Suprapubic skin (tissue), 4 donors: ENCODE data around the gene PPP1R2C. TPM values are rescaled to one million over a fixed set of nuclear protein-coding genes. Genes with fewer than 3 reads are reported as not detected.

Experiments used
- DNase-seq, 2 donors: peaks; one replicate each; pipeline ENCODE4 v3.0.0-alpha.2; 2019; ENCODE audit warnings: low spot score in 2 of 2
- H3K27ac ChIP-seq: fragments of 200-600 bp; sonication (generic); one replicate; pipeline ENCODE4 v1.5.1; 2019
- H3K27me3 ChIP-seq: fragments of 200-600 bp; sonication (generic); one replicate; pipeline ENCODE4 v1.5.1; 2019
- H3K36me3 ChIP-seq: fragments of 200-600 bp; sonication (generic); one replicate; pipeline ENCODE4 v1.5.1; 2019
- H3K4me1 ChIP-seq: fragments of 200-600 bp; sonication (generic); one replicate; pipeline ENCODE4 v1.5.1; 2019
- H3K4me3 ChIP-seq: fragments of 200-600 bp; sonication (generic); one replicate; pipeline ENCODE4 v1.5.1; 2019; ENCODE audit warnings: mild to moderate bottlenecking
- H3K9me3 ChIP-seq: fragments of 200-600 bp; sonication (generic); one replicate; pipeline ENCODE4 v1.5.1; 2019
- CTCF ChIP-seq, 2 donors: fragments of 200-600 bp in 1 of 2; fragments of 450-650 bp in 1 of 2; sonication (generic) in 1 of 2; IDR thresholded peaks; one replicate each; pipeline ENCODE4 v1.5.1; 2016 to 2019; ENCODE audit warnings: antibody characterized with exemption in 2 of 2, mild to moderate bottlenecking in 1 of 2, moderate library complexity in 1 of 2
- EP300 ChIP-seq: sonication (generic); formaldehyde crosslinking; IDR thresholded peaks from one replicate; pipeline ENCODE4 v1.6.1; 2017; ENCODE audit warnings: antibody characterized with exemption
- POLR2A ChIP-seq, 2 donors: fragments of 450-650 bp; IDR thresholded peaks; one replicate each; pipeline ENCODE4 v1.6.1; 2017; ENCODE audit warnings: antibody characterized with exemption in 2 of 2, mild to moderate bottlenecking in 2 of 2, moderate library complexity in 2 of 2
- POLR2AphosphoS5 ChIP-seq, 3 donors: sonication (generic); formaldehyde crosslinking; IDR thresholded peaks; one replicate each; pipeline ENCODE4 v1.6.1; 2017; ENCODE audit warnings: antibody characterized with exemption in 3 of 3
- WGBS: methylation state at CpG from one replicate; pipeline ENCODE4 v1.1.5; 2018; 5-methylcytosine and 5-hydroxymethylcytosine counted together
- total RNA-seq, 4 donors: library from RNA; depleted of rRNA; stranded (reverse); fragments of >200 nt; gene quantifications; one replicate each; pipeline ENCODE4 v1.1.0, GENCODE V29; 2016

PPP1R2C gene
- total RNA-seq: not detected

GRCh38 chrX:42778096-42778495, at the start of gene PPP1R2C:
Gene PPP1R2C (minus strand): TSS chrX:42778163. CDS start chrX:42778079, 84 bp downstream.
- Histone ChIP-seq H3K27ac (no peak within 1 kb of the TSS), H3K36me3 (no peaks in the 10 kb centered on the region), H3K9me3 (no peaks in the 10 kb centered on the region), H3K4me1 (no peaks in the 10 kb centered on the region), H3K4me3 (no peak within 1 kb of the TSS), H3K27me3 (no peaks in the 10 kb centered on the region)
- no peak for DNase-seq
- TF ChIP-seq CTCF (IDR thresholded peaks at IDR 0.05) (no peak), EP300 (no peak), POLR2AphosphoS5 (IDR thresholded peaks at IDR 0.05) (no peak), POLR2A (IDR thresholded peaks at IDR 0.05) (no peak)
- 83% methylated on average over 33 of the region's 33 CpGs for WGBS

DNA sequence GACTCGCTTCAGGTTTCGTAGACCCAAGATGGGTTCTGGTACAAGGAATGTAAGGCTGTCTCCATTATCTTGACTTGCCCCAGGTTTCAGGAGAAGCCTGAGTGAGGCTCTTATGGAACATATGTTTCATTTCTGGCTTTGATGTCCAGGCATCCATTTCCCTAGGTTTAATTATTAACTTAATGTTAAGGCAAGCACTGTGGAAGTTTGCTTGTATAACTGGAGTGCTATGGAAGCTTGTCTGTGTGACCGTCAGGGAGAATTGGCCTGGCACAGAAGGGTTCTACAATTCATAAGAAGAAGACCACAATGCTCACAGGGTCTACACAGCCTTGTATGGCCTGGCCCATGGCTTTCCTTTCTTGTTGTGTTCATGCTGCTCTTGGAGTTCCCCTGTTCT, 47.2 kb upstream of the PPP1R2C start:
- H3K4me3 ChIP-seq: no peak overlapping the region
- no peaks in the 10 kb centered on the region for H3K4me1 ChIP-seq
- H3K27me3 ChIP-seq: no peaks in the 10 kb centered on the region
- WGBS: 95% methylated on average over 3 of the region's 3 CpGs
- no peak overlapping the region for H3K27ac ChIP-seq
- TF ChIP-seq POLR2A (IDR thresholded peaks at IDR 0.05) (no peak), CTCF (IDR thresholded peaks at IDR 0.05) (no peak), POLR2AphosphoS5 (IDR thresholded peaks at IDR 0.05) (no peak), EP300 (no peak)
- DNase-seq: no peak
- H3K9me3 ChIP-seq: no peaks in the 10 kb centered on the region
- H3K36me3 ChIP-seq: no peaks in the 10 kb centered on the region

DNA sequence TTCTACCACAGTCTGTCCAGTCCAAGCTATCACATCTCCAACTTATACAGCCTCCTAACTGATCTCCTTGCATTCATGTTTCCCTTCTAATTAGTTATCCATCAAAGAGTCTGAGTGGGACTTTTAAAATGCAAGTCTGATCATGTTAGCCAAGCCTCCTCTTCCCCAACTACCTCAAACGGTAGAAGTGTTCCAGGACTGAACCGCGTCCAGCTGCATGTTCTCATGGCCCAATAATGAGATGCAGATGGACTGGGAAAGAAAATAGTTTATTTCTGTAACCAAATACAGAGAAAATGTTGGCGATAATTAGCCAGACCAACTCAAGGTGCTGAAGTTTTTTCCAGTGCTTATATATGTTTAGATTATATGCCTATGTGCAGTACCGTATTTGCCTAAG, 46.6 kb upstream of the PPP1R2C start:
- no peak for DNase-seq
- Histone ChIP-seq H3K4me3 (no peak overlapping the region), H3K27me3 (no peaks in the 10 kb centered on the region), H3K4me1 (no peaks in the 10 kb centered on the region), H3K27ac (no peak overlapping the region), H3K9me3 (no peaks in the 10 kb centered on the region), H3K36me3 (no peaks in the 10 kb centered on the region)
- TF ChIP-seq POLR2A (IDR thresholded peaks at IDR 0.05): no peak
- TF ChIP-seq POLR2AphosphoS5 (IDR thresholded peaks at IDR 0.05): no peak
- 73% methylated on average over 5 of the region's 5 CpGs for WGBS

DNA sequence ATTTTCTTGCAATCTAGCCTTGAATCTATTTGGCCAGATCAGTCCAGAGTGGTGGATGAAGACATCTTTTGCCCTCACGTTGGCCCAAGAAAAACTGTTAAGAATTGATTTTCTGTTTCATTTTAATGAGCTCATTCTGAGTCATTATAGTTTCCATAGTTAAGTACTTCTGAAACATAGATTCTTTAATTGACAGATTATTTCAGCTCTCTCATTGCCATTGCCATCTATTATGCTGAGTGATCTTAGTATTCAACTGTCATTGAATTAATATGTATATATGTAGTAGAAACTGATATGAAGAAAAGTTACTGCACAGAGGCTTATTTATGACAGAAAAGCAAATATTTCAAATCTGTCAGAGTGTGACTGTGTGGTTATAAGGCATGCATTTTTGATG, 45.5 kb upstream of the PPP1R2C start:
- 54% methylated on average over 1 of the region's 1 CpG for WGBS
- DNase-seq: no peak
- TF ChIP-seq POLR2A (IDR thresholded peaks at IDR 0.05): no peak
- TF ChIP-seq CTCF (IDR thresholded peaks at IDR 0.05): no peak
- TF ChIP-seq POLR2AphosphoS5 (IDR thresholded peaks at IDR 0.05): no peak
- TF ChIP-seq EP300: no peak
- no peaks in the 10 kb centered on the region for H3K9me3 ChIP-seq
- H3K36me3 ChIP-seq: no peaks in the 10 kb centered on the region
- H3K27me3 ChIP-seq: no peaks in the 10 kb centered on the region
- H3K4me1 ChIP-seq: no peaks in the 10 kb centered on the region
- H3K27ac ChIP-seq: no peak overlapping the region
- no peak overlapping the region for H3K4me3 ChIP-seq

DNA sequence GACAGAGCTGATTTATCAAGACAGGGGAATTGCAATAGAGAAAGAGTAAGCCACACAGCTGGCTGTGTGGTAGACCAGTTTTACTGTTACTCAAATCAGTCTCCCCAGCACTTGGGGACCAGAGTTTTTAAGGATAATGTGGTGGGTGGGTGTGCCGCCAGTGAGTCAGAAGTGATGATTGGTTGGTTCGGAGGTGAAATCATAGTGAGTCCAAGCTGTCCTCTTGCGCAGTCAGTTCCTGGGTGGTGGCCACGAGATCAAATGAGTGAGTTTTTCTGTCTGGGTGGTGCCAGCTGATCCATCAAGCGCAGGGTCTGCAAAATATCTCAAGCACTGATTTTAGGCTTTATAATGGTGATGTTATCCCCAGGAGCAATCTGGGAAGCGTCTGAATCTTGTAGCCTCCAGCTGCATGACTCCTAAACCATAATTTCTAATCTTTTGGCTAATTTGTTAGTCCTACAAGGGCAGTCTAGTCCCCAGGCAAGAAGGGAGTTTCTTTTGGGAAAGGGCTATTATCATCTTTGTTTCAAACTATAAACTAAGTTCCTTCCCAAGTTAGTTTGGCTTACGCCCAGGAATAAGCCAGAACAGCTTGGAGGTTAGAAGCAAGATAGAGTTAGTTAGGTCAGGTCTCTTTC, 44.0 kb upstream of the PPP1R2C start:
- Histone ChIP-seq H3K4me1 (no peaks in the 10 kb centered on the region), H3K4me3 (no peak overlapping the region), H3K27me3 (no peaks in the 10 kb centered on the region), H3K27ac (no peak overlapping the region), H3K9me3 (no peaks in the 10 kb centered on the region), H3K36me3 (no peaks in the 10 kb centered on the region)
- no peak for DNase-seq
- 79% methylated on average over 7 of the region's 7 CpGs for WGBS
- no peak for TF ChIP-seq CTCF (IDR thresholded peaks at IDR 0.05)
- TF ChIP-seq POLR2A (IDR thresholded peaks at IDR 0.05): no peak
- no peak for TF ChIP-seq EP300
- no peak for TF ChIP-seq POLR2AphosphoS5 (IDR thresholded peaks at IDR 0.05)
